B cell (primary cell): ENCODE measurements around the gene FOXN3. TPM values are rescaled to one million over a fixed set of nuclear protein-coding genes. Genes with fewer than 3 reads are reported as not detected.

Experiments
- ATAC-seq: fragments of 200-7000 bp; cut with Tn5 transposase; one replicate; pipeline ENCODE4 v1.10.0; 2021; ENCODE audit warnings: low read depth, mild to moderate bottlenecking, moderate number of reproducible peaks, moderate library complexity
- CTCF ChIA-PET: fragments of 350-600 bp; sonication (Branson Sonifier 250); formaldehyde crosslinking; loops from one replicate; lab custom pipeline; 2021; ENCODE audit warnings: antibody characterized with exemption, inconsistent platforms; lab: Charles Lee
- POLR2A ChIA-PET: fragments of 350-600 bp; sonication (Branson Sonifier 250); formaldehyde crosslinking; loops from one replicate; lab custom pipeline; 2021; ENCODE audit warnings: antibody characterized with exemption; lab: Charles Lee
- DNase-seq: peaks from one replicate; pipeline ENCODE4 v3.0.0; 2013
- H2AFZ ChIP-seq: 2 replicates; pipeline ENCODE4 v1.6.1; 2012; ENCODE audit warnings: mild to moderate bottlenecking, low read depth, low read length; ENCODE audit not compliant: insufficient read depth, poor library complexity, severe bottlenecking
- H3K27ac ChIP-seq, 2 donors: 1 replicate in 1 of 2; 2 replicates in 1 of 2; pipeline ENCODE4 v1.5.1; 2012 to 2013; ENCODE audit warnings: low read length in 2 of 2, mild to moderate bottlenecking in 2 of 2, moderate library complexity in 1 of 2
- H3K27me3 ChIP-seq, 4 experiments: fragments of 200-600 bp in 1 of 4; sonication (generic) in 1 of 4; replicated peaks in 1 of 4; 1 replicate in 2 of 4; 2 replicates in 2 of 4; pipeline versions ENCODE4 v1.6.1 to v1.7.0; 2013 to 2016; ENCODE audit warnings: low read length in 3 of 4, mild to moderate bottlenecking in 2 of 4, mixed read lengths in 1 of 4, moderate library complexity in 1 of 4; ENCODE audit not compliant: insufficient read depth in 4 of 4, control insufficient read depth in 3 of 4; ENCODE audit errors: control extremely low read depth in 1 of 4
- H3K36me3 ChIP-seq, 2 experiments: replicated peaks in 1 of 2; 1 replicate in 1 of 2; 2 replicates in 1 of 2; pipeline versions ENCODE4 v1.6.1 to v1.7.1; 2013; ENCODE audit warnings: low read length in 1 of 2; ENCODE audit not compliant: insufficient read depth in 2 of 2, control insufficient read depth in 1 of 2; ENCODE audit errors: control extremely low read depth in 1 of 2, extremely low read depth in 1 of 2
- H3K4me1 ChIP-seq, 2 donors: fragments of 200-600 bp in 1 of 2; sonication (generic) in 1 of 2; 1 replicate in 1 of 2; 2 replicates in 1 of 2; pipeline versions ENCODE4 v1.5.1 to v1.6.1; 2013 to 2017; ENCODE audit warnings: low read length in 2 of 2; ENCODE audit not compliant: control insufficient read depth in 2 of 2, insufficient read depth in 2 of 2
- H3K4me2 ChIP-seq: replicated peaks from 2 replicates; pipeline ENCODE3; 2012; ENCODE audit warnings: mild to moderate bottlenecking, low read depth, low read length; ENCODE audit not compliant: poor library complexity, severe bottlenecking
- H3K4me3 ChIP-seq, 5 experiments: fragments of 200-600 bp in 1 of 5; sonication (generic) in 1 of 5; 1 replicate in 3 of 5; 2 replicates in 2 of 5; pipeline versions ENCODE4 v1.5.1 to v1.7.0; 2011 to 2016; ENCODE audit warnings: low read length in 4 of 5, mild to moderate bottlenecking in 4 of 5, low read depth in 2 of 5, control low read depth in 1 of 5, moderate library complexity in 1 of 5; ENCODE audit not compliant: insufficient read depth in 1 of 5; ENCODE audit errors: control extremely low read depth in 1 of 5, extremely low read depth in 1 of 5
- H3K79me2 ChIP-seq: fragments of 200-600 bp; sonication (generic); one replicate; pipeline ENCODE4 v1.6.0; 2016; ENCODE audit warnings: low read length; ENCODE audit not compliant: control insufficient read depth, insufficient read depth
- H3K9ac ChIP-seq: fragments of 200-600 bp; sonication (generic); 2 replicates; pipeline ENCODE4 v1.6.1; 2017; ENCODE audit warnings: mild to moderate bottlenecking, low read length, moderate library complexity
- H3K9me3 ChIP-seq, 3 donors: one replicate each; pipeline versions ENCODE4 v1.6.1 to v1.7.1; 2013; ENCODE audit warnings: low read length in 2 of 3; ENCODE audit not compliant: control insufficient read depth in 2 of 3, insufficient read depth in 1 of 3; ENCODE audit errors: control extremely low read depth in 1 of 3
- H4K20me1 ChIP-seq: 2 replicates; pipeline ENCODE4 v1.6.0; 2012; ENCODE audit warnings: mild to moderate bottlenecking, low read length; ENCODE audit not compliant: insufficient read depth, control insufficient read depth, poor library complexity, severe bottlenecking
- H3K27ac Mint-ChIP-seq: one replicate; pipeline ENCODE4 v1.8.0; 2021; ENCODE audit warnings: mixed read lengths
- H3K27me3 Mint-ChIP-seq: one replicate; pipeline ENCODE4 v1.8.0; 2021; ENCODE audit warnings: mixed read lengths
- H3K4me1 Mint-ChIP-seq: one replicate; pipeline ENCODE4 v1.8.0; 2021; ENCODE audit warnings: mixed read lengths
- H3K4me3 Mint-ChIP-seq: one replicate; pipeline ENCODE4 v1.8.0; 2021; ENCODE audit warnings: mixed read lengths
- H3K9me3 Mint-ChIP-seq: one replicate; pipeline ENCODE4 v1.8.0; 2022; ENCODE audit warnings: mixed read lengths; ENCODE audit not compliant: insufficient read depth
- EZH2 ChIP-seq: IDR thresholded peaks from 2 replicates; pipeline ENCODE4 v1.6.1; 2012; ENCODE audit warnings: borderline replicate concordance, low read depth, mild to moderate bottlenecking, moderate library complexity, low read length; ENCODE audit not compliant: insufficient read depth, poor library complexity, severe bottlenecking
- WGBS: methylation state at CpG from one replicate; pipeline ENCODE4 v1.1.5; 2013; ENCODE audit warnings: missing lambda C conversion rate; ENCODE audit not compliant: insufficient coverage; 5-methylcytosine and 5-hydroxymethylcytosine counted together
- intact Hi-C: fragments of 100-400 bp; cut with micrococcal nuclease; formaldehyde crosslinking; loops from one replicate; pipeline ENCODE4 v1.10.0; 2022
- polyA plus RNA-seq: library from polyadenylated mRNA; depleted of rRNA; stranded (reverse); fragments of >200 nt; gene quantifications from 2 replicates; pipeline ENCODE4 v1.2.3, GENCODE V29; 2012
- total RNA-seq, 2 donors: library from RNA; stranded (reverse); fragments of 120-200 nt in 1 of 2; gene quantifications; 1 replicate in 1 of 2; 2 replicates in 1 of 2; pipeline versions ENCODE4 v1.2.3 to v1.2.4, GENCODE V29; 2013 to 2022
- TF ChIP-seq, protein P1 (sequence below): fragments of 200-600 bp; IDR thresholded peaks from one replicate; pipeline ENCODE4 v1.8.0; 2022; ENCODE audit warnings: antibody characterized with exemption, mild to moderate bottlenecking

The FOXN3 gene
- total and polyA plus RNA-seq, 2 donors (not counting 1 experiment from before 2014, with no cell fraction given) = 80.6 to 98.2 TPM

DNA sequence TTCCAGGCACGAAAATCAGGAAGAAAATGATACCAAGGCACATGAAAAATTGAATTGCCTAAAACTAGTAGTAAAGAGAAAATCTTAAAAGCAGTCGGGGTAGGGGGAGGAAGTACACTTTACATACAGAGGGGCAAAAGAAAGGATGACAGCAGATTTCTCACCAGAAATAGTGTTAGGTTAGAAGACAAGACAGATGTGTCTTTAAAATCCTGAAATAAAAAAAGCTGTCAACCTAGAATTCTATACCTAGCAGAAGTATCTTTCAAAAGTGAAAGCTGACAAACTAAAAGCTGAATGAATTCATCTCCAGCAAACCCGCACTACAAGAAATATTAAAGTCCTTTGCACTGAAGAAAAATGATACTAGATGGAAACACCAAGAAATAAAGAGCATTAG is 280.4 kb downstream of the FOXN3 start:
- DNase-seq (no peak), ATAC-seq (no peak)
- no peaks in the 10 kb centered on the region for H3K4me1 ChIP-seq
- no peaks in the 10 kb centered on the region for H3K27me3 ChIP-seq
- H2AFZ ChIP-seq = no peak overlapping the region
- no peak overlapping the region for H3K9ac ChIP-seq
- no peak overlapping the region for H3K4me2 ChIP-seq
- 71% methylated on average over 1 of the region's 3 CpGs for WGBS
- TF ChIP-seq, protein P1, sequence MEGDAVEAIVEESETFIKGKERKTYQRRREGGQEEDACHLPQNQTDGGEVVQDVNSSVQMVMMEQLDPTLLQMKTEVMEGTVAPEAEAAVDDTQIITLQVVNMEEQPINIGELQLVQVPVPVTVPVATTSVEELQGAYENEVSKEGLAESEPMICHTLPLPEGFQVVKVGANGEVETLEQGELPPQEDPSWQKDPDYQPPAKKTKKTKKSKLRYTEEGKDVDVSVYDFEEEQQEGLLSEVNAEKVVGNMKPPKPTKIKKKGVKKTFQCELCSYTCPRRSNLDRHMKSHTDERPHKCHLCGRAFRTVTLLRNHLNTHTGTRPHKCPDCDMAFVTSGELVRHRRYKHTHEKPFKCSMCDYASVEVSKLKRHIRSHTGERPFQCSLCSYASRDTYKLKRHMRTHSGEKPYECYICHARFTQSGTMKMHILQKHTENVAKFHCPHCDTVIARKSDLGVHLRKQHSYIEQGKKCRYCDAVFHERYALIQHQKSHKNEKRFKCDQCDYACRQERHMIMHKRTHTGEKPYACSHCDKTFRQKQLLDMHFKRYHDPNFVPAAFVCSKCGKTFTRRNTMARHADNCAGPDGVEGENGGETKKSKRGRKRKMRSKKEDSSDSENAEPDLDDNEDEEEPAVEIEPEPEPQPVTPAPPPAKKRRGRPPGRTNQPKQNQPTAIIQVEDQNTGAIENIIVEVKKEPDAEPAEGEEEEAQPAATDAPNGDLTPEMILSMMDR = no peak
- no peak for TF ChIP-seq EZH2
- Mint-ChIP-seq H3K27me3 (peaks cover 9% of the 10 kb centered on the region), H3K4me3 (no peak overlapping the region), H3K27ac (no peak overlapping the region), H3K4me1 (no peaks in the 10 kb centered on the region), H3K9me3 (peaks cover 13% of the 10 kb centered on the region)
- no peaks in the 10 kb centered on the region for H3K79me2 ChIP-seq
- CTCF ChIA-PET = no interaction called here
- H4K20me1 ChIP-seq = no peaks in the 10 kb centered on the region
- POLR2A ChIA-PET = no interaction called here
- peaks cover 5 to 15% (median 7%) of the 10 kb centered on the region in 3 donors for H3K9me3 ChIP-seq
- intact Hi-C loops = no loop called here
- H3K27ac ChIP-seq = no peak overlapping the region
- no peaks in the 10 kb centered on the region for H3K36me3 ChIP-seq
- H3K4me3 ChIP-seq = no peak overlapping the region

DNA sequence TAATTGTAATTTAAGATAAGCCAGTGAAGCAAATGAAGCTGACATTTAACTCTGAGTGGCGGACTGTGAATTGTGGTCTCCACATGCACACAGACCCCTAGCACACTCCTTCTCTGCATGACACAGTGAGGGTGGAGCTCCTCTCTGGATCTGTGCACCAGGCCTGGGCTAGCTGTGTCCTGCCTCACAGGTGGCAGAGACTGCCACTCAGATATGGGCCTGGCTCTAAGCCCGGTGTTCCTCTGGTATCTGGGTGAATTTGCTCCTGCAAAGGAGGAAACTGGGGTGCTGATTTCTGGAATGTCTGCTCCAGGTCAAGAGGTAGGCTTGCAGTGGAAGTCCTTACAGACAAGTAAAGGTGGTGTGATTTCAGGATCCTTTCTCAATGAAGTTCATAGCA is 282.4 kb downstream of the FOXN3 start:
- Histone ChIP-seq H3K36me3 (no peaks in the 10 kb centered on the region), H3K9me3 (peaks cover 5 to 15% (median 7%) of the 10 kb centered on the region in 3 donors), H3K9ac (no peak overlapping the region), H3K79me2 (no peaks in the 10 kb centered on the region), H3K27me3 (no peaks in the 10 kb centered on the region), H3K4me3 (no peak overlapping the region), H2AFZ (no peak overlapping the region), H3K4me2 (no peak overlapping the region), H3K27ac (no peak overlapping the region), H3K4me1 (no peaks in the 10 kb centered on the region), H4K20me1 (no peaks in the 10 kb centered on the region)
- no peak for TF ChIP-seq EZH2
- TF ChIP-seq, protein P1 = no peak
- ATAC-seq (no peak), DNase-seq (no peak)
- intact Hi-C loops = no loop called here
- no peak overlapping the region for H3K27ac Mint-ChIP-seq
- CTCF ChIA-PET = no interaction called here
- POLR2A ChIA-PET = no interaction called here
- 95% methylated on average over 2 of the region's 2 CpGs for WGBS
- H3K9me3 Mint-ChIP-seq = peaks cover 13% of the 10 kb centered on the region
- peaks cover 7% of the 10 kb centered on the region for H3K27me3 Mint-ChIP-seq
- H3K4me3 Mint-ChIP-seq = no peak overlapping the region
- no peaks in the 10 kb centered on the region for H3K4me1 Mint-ChIP-seq
